Skeletal muscle tissue (tissue), 4 donors: Measurements from ENCODE around the gene BRCA2. TPM values are rescaled to one million over a fixed set of nuclear protein-coding genes. Genes with fewer than 3 reads are reported as not detected.
A peak's percentile ranks its signal among the peaks of the same experiment; 100 is the strongest.

ENCODE experiments used
- H3K27ac ChIP-seq: one replicate; pipeline ENCODE4 v1.7.0; 2013; ENCODE audit warnings: mild to moderate bottlenecking, low read depth, low read length, inconsistent platforms
- H3K27me3 ChIP-seq, 3 donors: one replicate each; pipeline ENCODE4 v1.7.0; 2013; ENCODE audit warnings: low read length in 3 of 3; ENCODE audit not compliant: control insufficient read depth in 3 of 3, insufficient read depth in 3 of 3
- H3K36me3 ChIP-seq, 3 donors: one replicate each; pipeline ENCODE4 v1.7.0; 2013; ENCODE audit warnings: low read length in 3 of 3; ENCODE audit not compliant: control insufficient read depth in 3 of 3, insufficient read depth in 3 of 3
- H3K4me1 ChIP-seq, 3 donors: one replicate each; pipeline ENCODE4 v1.7.0; 2013; ENCODE audit warnings: low read length in 3 of 3, mild to moderate bottlenecking in 3 of 3; ENCODE audit not compliant: control insufficient read depth in 3 of 3, insufficient read depth in 3 of 3
- H3K4me3 ChIP-seq, 3 donors: one replicate each; pipeline ENCODE4 v1.7.0; 2013; ENCODE audit warnings: low read length in 3 of 3
- H3K9ac ChIP-seq, 3 donors: one replicate each; pipeline ENCODE4 v1.7.0; 2013; ENCODE audit warnings: low read length in 3 of 3, mild to moderate bottlenecking in 3 of 3, moderate library complexity in 2 of 3, low read depth in 1 of 3
- H3K9me3 ChIP-seq, 3 donors: one replicate each; pipeline ENCODE4 v1.7.0; 2013; ENCODE audit warnings: low read length in 3 of 3; ENCODE audit not compliant: control insufficient read depth in 3 of 3
- total RNA-seq: library from RNA; depleted of rRNA; stranded (reverse); fragments of >200 nt; gene quantifications from one replicate; pipeline ENCODE4 v1.2.3, GENCODE V29; 2014
- donor health status: Osteomylitis.

Gene BRCA2
- total RNA-seq, 1 donor from 2014 or later: 2.6 TPM

GRCh38 chr13:32409001-32409313 lies 93.6 kb downstream of the BRCA2 start:
- Histone ChIP-seq H3K4me3 (no peak overlapping the region), H3K9me3 (no peaks in the 10 kb centered on the region), H3K4me1 (peaks cover 0 to 3% (median 0%) of the 10 kb centered on the region in 3 donors), H3K27me3 (no peaks in the 10 kb centered on the region), H3K27ac (no peak overlapping the region), H3K9ac (no peak overlapping the region), H3K36me3 (peaks cover 0 to 12% (median 4%) of the 10 kb centered on the region in 3 donors)

GRCh38 chr13:32409561-32410421 lies 94.5 kb downstream of the BRCA2 start:
- Histone ChIP-seq H3K27ac (no peak overlapping the region), H3K36me3 (peaks cover 0 to 8% (median 4%) of the 10 kb centered on the region in 3 donors)

GRCh38 chr13:32413284-32413683 lies 98.0 kb downstream of the BRCA2 start:
- Histone ChIP-seq H3K4me3 (no peak overlapping the region), H3K27me3 (no peaks in the 10 kb centered on the region), H3K36me3 (no peaks in the 10 kb centered on the region), H3K9ac (no peak overlapping the region), H3K4me1 (peaks cover 0 to 3% (median 0%) of the 10 kb centered on the region in 3 donors), H3K27ac (no peak overlapping the region), H3K9me3 (no peaks in the 10 kb centered on the region)

More at GRCh38 chr13:32409561-32410421, 94.5 kb downstream of the BRCA2 start:
- Histone ChIP-seq H3K4me1 (peaks cover 0 to 3% (median 0%) of the 10 kb centered on the region in 3 donors), H3K27me3 (no peaks in the 10 kb centered on the region), H3K9me3 (no peaks in the 10 kb centered on the region), H3K9ac (no peak overlapping the region), H3K4me3 (peak overlapping the region in 1 of 3 donors; percentile 45)

GRCh38 chr13:32414580-32414979 lies 99.3 kb downstream of the BRCA2 start:
- Histone ChIP-seq H3K36me3 (no peaks in the 10 kb centered on the region), H3K9ac (no peak overlapping the region), H3K4me1 (peaks cover 0 to 3% (median 0%) of the 10 kb centered on the region in 3 donors), H3K4me3 (no peak overlapping the region), H3K27me3 (no peaks in the 10 kb centered on the region), H3K9me3 (no peaks in the 10 kb centered on the region), H3K27ac (no peak overlapping the region)

GRCh38 chr13:32415019-32415418 lies 99.7 kb downstream of the BRCA2 start:
- Histone ChIP-seq H3K9me3 (no peaks in the 10 kb centered on the region), H3K9ac (no peak overlapping the region), H3K27ac (no peak overlapping the region), H3K27me3 (no peaks in the 10 kb centered on the region), H3K4me1 (no peaks in the 10 kb centered on the region), H3K36me3 (peaks cover 0 to 3% (median 0%) of the 10 kb centered on the region in 3 donors), H3K4me3 (no peak overlapping the region)

GRCh38 chr13:32417995-32418394 lies 102.7 kb downstream of the BRCA2 start:
- no peak overlapping the region for H3K27ac ChIP-seq
- H3K4me3 ChIP-seq: no peak overlapping the region
- no peaks in the 10 kb centered on the region for H3K27me3 ChIP-seq
- no peaks in the 10 kb centered on the region for H3K4me1 ChIP-seq
- H3K36me3 ChIP-seq: peaks cover 0 to 5% (median 0%) of the 10 kb centered on the region in 3 donors
- H3K9ac ChIP-seq: no peak overlapping the region
- no peaks in the 10 kb centered on the region for H3K9me3 ChIP-seq

- Histone ChIP-seq H3K9me3 (no peaks in the 10 kb centered on the region), H3K9ac (no peak overlapping the region), H3K27me3 (no peaks in the 10 kb centered on the region), H3K27ac (no peak overlapping the region), H3K4me3 (no peak overlapping the region), H3K36me3 (peaks cover 0 to 11% (median 0%) of the 10 kb centered on the region in 3 donors), H3K4me1 (no peaks in the 10 kb centered on the region)
Observed at GRCh38 chr13:32419862-32420261, 104.6 kb downstream of the BRCA2 start.

GRCh38 chr13:32423592-32423991 lies 108.3 kb downstream of the BRCA2 start:
- peaks cover 0 to 2% (median 0%) of the 10 kb centered on the region in 3 donors for H3K9me3 ChIP-seq
- H3K4me1 ChIP-seq: peaks cover 15 to 22% (median 20%) of the 10 kb centered on the region in 3 donors
- no peak overlapping the region for H3K9ac ChIP-seq
- H3K36me3 ChIP-seq: peaks cover 0 to 11% (median 0%) of the 10 kb centered on the region in 3 donors
- H3K27me3 ChIP-seq: no peaks in the 10 kb centered on the region
- no peak overlapping the region for H3K27ac ChIP-seq
- H3K4me3 ChIP-seq: no peak overlapping the region

GRCh38 chr13:32425158-32425557 lies 109.8 kb downstream of the BRCA2 start:
- Histone ChIP-seq H3K36me3 (peaks cover 1 to 7% (median 7%) of the 10 kb centered on the region in 3 donors), H3K27ac (no peak overlapping the region), H3K9me3 (peaks cover 0 to 2% (median 0%) of the 10 kb centered on the region in 3 donors), H3K27me3 (no peaks in the 10 kb centered on the region), H3K9ac (no peak overlapping the region), H3K4me3 (no peak overlapping the region), H3K4me1 (peaks cover 20 to 25% (median 23%) of the 10 kb centered on the region in 3 donors)
